SIG-M5 treated with dmso at 0.1 percent for 504 hours (cell line): ENCODE data around the gene AGXT.

Experiments used
- DNase-seq: peaks from one replicate; lab custom pipeline; 2025; ENCODE audit not compliant: unreplicated experiment; lab: John Stamatoyannopoulos, UW

The AGXT gene

DNA sequence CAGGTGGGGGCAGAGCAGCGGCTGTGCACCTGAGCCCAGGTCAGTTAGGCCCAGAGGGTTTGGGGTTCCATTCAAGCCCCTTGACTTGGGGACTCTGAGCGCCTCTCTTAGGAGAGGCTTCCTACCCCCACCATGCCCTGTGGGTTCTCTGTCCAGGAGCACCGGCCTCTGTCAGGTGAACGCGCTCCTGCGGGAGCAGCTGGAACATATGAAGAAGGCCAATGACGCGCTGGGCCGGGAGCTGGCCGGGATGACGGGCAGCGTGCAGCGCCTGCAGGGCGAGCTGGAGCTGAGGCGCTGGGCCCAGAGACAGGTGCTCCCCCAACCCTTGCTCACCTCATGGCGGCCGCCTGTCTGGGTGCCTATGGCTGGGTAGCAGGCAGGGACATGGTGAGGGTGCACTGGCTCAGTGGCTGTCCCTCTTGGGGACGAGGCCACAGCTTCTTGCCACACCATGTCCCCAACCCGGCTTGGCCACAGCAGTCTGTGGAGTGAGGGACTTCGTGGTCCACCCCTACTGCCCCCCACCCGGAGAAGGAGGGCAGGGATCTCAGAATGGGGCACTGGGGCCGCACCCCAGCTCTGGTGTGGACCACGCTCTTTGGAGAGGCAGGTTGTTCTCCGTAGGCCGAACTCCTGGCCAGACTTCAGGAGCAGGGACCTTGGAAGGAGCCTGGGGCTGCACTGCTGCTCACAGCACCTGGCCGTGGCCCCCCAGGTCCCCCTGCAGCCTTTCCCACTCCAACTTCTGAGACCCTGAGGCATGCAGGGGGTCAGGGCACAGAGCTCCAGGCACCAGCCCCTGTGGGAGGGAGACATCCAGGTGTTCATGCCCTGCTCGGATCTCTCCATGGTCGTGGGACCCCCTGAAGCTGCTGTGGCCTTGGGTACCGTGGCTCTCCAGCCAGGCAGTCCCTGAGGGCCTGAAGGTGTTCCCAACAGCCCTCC lies 57.2 kb downstream of the AGXT start:
- no peak for DNase-seq

DNA sequence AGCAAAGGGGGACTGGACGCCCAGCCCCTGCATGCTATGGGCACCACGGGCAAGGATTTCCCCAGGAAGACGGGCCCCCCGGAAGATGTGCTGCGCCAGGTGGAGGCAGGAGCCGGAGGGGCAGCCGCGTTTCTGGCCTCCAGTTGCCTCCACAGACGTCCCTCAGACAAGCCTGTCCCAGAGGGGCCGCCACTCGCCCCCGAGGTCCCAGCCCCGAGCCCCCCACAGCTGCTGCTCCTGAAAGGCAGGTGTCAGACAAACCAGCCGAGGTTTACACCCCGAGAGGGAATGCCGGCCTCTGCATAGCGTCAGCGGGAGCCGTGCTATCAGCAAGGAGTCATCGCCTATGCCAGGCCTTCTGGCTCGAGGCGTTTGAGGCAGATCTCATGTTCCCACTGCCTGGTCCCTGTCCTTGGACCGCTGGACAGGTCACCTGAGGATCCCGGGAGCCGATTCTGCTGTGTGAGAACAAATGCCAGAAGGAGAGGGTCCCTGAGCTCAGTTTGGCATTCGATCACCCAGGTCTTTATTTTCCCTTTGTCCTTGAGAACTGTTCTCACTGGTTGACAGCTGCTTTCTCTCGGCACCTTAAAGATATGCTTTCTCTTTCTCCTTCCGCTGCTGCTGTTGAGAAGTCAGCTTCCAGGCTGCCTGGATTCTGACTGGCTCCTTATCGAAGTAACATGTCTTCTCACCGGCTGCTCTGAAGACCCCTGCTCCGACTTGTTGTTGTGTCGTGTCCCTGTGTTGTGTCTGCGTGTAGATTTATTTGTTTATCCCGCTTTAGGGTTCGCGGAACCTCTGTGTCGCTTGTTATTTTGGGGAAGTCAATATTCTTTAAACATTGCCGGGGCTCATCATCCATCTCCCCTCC lies 58.1 kb downstream of the AGXT start:
- DNase-seq = no peak

DNA sequence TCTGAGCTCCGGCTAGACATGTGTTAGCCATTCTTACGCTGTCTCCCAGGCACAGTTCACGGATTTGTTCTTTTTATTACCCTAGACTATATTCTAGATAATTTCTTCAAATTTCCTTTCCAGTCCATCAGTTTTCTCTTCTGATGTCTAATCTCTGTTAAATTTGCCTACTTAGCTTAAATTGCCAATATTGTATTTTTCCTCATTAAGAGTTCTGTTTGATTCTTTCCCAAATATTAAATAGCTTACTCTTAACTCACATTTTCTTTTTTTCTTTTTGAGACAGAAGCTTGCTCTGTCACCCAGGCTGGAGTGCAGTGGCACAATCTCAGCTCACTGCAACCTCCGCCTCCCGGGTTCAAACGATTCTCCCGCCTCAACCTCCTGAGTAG lies 58.8 kb downstream of the AGXT start:
- no peak for DNase-seq

DNA sequence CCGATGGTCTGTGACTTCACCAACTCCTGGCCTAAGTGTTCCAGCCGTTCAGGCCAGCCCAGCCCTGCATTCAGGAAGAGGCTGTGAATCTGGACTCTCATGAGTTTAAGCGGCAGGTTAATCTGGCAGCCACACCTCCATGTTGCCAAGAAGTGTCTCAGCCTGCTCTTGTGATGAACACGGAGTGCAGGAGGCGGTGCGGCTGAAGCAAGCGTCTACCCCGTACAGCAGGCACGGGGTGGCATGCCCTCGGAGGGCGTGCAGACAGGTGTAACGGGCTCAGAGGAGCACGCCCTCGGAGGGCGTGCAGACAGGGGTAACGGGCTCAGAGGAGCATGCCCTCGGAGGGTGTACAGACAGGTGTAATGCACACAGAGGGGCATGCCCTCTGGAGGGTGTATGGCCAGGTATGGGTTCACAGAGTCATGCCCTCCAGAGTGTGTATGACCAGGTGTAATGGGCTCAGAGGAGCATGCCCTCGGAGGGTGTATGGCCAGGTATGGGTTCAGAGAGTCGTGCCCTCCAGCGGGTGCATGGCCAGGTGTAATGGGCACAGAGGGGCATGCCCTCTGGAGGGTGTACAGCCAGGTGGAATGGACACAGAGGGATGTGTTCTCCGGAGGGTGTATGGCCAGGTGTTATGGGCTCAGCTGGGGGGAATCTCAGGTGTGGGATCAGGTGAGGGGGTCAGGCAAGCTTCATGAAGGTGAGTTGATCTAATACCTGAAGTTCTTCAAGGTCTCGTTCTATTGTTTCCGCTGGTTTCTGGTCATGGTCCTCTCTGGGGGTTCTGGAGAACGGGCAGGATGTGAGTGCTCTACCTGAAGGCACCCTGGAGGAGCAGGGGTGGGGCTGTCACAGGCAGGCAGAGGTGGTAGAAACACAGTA lies 60.1 kb downstream of the AGXT start:
- no peak for DNase-seq

DNA sequence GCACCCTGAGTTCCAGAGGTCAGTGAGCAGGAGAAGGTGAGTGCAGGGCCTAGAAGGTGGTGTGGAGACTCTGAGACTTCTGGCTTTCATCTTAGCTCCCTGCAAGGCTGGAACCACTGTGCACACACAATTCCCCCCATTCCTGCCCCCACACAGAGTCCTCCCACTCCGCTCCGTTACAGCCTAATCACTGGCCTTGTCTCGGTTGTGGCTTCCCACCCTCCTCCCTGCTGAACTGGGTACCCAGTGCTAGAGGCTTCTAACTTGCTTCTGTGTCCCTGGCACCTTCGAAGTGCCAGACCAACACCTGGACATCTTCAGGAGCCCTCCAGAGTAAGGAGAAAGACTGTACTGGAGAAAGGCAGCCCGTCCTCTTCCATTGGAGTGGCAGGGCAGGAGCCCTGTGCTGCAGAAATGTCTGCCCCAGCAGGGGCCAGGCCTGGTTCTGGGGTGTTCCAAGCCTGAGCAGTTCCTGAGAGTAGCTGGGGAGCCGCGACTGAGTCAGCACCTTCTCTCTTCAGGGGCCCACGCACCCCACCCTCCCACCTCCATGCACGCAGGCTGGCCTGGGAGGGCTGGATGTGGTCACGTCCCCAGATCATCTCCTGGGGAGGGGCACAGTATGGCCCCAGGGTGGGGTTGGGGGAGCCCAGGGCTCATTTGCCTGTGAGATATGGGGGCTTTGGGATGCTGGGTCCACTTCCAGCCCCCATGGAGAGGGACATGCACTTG lies 60.9 kb downstream of the AGXT start:
- no peak for DNase-seq
